LHCN-M2 (cell line): ENCODE measurements around the gene DEFB108B. TPM values are rescaled to one million over a fixed set of nuclear protein-coding genes. Genes with fewer than 3 reads are reported as not detected.
"Not testable (repeated sequence)": the region's sequence is repeated elsewhere in the genome, so short reads cannot be mapped to it uniquely, and the experiment has no call there.

Experiments used
- DNase-seq: peaks from one replicate; pipeline ENCODE4 v3.0.0-alpha.2; 2012; ENCODE audit warnings: low read depth
- polyA plus RNA-seq: library from polyadenylated mRNA; unstranded; fragments of >200 nt; gene quantifications from one replicate; pipeline ENCODE4 v1.2.1, GENCODE V29; 2012; ENCODE audit warnings: missing spikeins
- total RNA-seq: library from RNA; depleted of rRNA; stranded (reverse); fragments of >200 nt; gene quantifications from 2 replicates; pipeline ENCODE4 v1.2.3, GENCODE V29; 2014; rRNA removed

Gene DEFB108B
- not detected in 2 replicates for total RNA-seq
- not detected for polyA plus RNA-seq

- DNase-seq, result not testable (repeated sequence)
These were observed at the start of gene DEFB108B for GRCh38 chr11:71832811-71833210. Gene DEFB108B (plus strand): TSS chr11:71833200. CDS start chr11:71833200, 0 bp downstream.

GRCh38 chr11:71786114-71786847 lies 46.7 kb upstream of the DEFB108B start:
- peak; percentile 36 for DNase-seq

- peak; percentile 91 for DNase-seq
These were observed 46.2 kb upstream of the DEFB108B start for GRCh38 chr11:71786848-71787097.

GRCh38 chr11:71787098-71787823 lies 45.7 kb upstream of the DEFB108B start:
- peak; percentile 76 for DNase-seq

GRCh38 chr11:71787824-71788454 lies 45.1 kb upstream of the DEFB108B start:
- peak; percentile 50 for DNase-seq

GRCh38 chr11:71789444-71790196 lies 43.4 kb upstream of the DEFB108B start:
- DNase-seq, result peak; percentile 57

- DNase-seq, result not testable (repeated sequence)
These were observed 41.9 kb upstream of the DEFB108B start for GRCh38 chr11:71791111-71791510.

- DNase-seq, result peak; percentile 20
These were observed 40.3 kb upstream of the DEFB108B start for GRCh38 chr11:71792621-71793235.

GRCh38 chr11:71794386-71795040 lies 38.5 kb upstream of the DEFB108B start:
- peak; percentile 62 for DNase-seq

GRCh38 chr11:71795236-71795635 lies 37.8 kb upstream of the DEFB108B start:
- DNase-seq, result not testable (repeated sequence)

- not testable (repeated sequence) for DNase-seq
These were observed 37.0 kb upstream of the DEFB108B start for GRCh38 chr11:71796016-71796415.

GRCh38 chr11:71796781-71797180 lies 36.2 kb upstream of the DEFB108B start:
- DNase-seq, result not testable (repeated sequence)

- peak; percentile 40 for DNase-seq
These were observed 33.4 kb upstream of the DEFB108B start for GRCh38 chr11:71799556-71800128.

GRCh38 chr11:71800335-71800953 lies 32.6 kb upstream of the DEFB108B start:
- DNase-seq, result peak; percentile 55

GRCh38 chr11:71801026-71801425 lies 32.0 kb upstream of the DEFB108B start:
- not testable (repeated sequence) for DNase-seq

GRCh38 chr11:71802874-71803273 lies 30.1 kb upstream of the DEFB108B start:
- DNase-seq, result not testable (repeated sequence)

- DNase-seq, result not testable (repeated sequence)
These were observed 28.6 kb upstream of the DEFB108B start for GRCh38 chr11:71804158-71804947.

- DNase-seq, result not testable (repeated sequence)
These were observed 20.5 kb upstream of the DEFB108B start for GRCh38 chr11:71812529-71812928.
